ENCODE results near the gene RTN4. TPM values are rescaled to one million over a fixed set of nuclear protein-coding genes. Genes with fewer than 3 reads are reported as not detected.

RTN4 gene
- total RNA-seq, 2 experiments from 2014 or later, result 77.1 to 79.9 TPM

DNA sequence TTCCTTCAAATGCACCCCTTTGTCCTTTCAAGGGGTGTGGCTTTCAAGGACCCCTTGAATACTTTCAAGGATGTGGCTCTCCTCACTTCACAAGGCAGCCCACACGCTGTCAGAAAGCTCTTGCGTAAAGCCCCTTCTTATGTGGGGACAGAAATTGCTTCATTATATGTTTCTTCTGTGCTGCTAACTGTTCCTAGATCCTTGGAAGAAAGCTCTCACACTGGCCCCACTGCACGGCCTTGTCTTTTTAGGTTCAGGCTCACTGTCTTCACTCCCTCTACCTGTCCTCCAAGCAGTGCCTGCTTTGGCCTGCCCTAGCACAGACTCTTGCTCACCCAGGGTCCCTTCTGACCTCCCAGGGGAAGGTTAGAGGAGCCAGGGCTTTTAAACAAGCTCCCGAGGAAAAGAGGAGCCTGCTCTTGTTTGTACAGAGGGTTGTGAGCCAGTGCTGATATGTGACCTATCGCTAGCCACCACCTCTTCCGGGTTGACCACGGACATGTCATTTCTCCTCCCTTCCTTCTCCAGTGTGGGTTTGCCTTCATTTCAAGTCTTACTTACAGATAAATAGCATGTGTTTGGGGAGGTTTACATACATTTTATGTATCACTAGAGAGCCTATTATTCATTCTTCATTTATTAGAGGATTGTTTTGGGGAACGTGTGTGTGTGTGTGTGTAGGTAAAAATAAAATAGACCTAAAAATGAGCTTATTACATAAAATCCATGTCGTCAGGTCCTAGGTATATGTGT is 94.7 kb downstream of the RTN4 start:
- Mint-ChIP-seq H3K9me3 (no peaks in the 10 kb centered on the region), H3K36me3 (ENCODE audit: low read depth) (no peaks in the 10 kb centered on the region), H3K27me3 (no peaks in the 10 kb centered on the region), H3K4me3 (no peak overlapping the region), H3K4me1 (peaks cover 6% of the 10 kb centered on the region), H3K27ac (no peak overlapping the region)
- ChIA-PET CTCF (interaction anchor here (1.1 to 1.2 kb wide), 2 partner anchors 23 to 31 kb away, joined by 3 to 4 read pairs; no protein-coding TSS in a partner anchor), POLR2A (no interaction called here)
- DNase-seq, result no peak

DNA sequence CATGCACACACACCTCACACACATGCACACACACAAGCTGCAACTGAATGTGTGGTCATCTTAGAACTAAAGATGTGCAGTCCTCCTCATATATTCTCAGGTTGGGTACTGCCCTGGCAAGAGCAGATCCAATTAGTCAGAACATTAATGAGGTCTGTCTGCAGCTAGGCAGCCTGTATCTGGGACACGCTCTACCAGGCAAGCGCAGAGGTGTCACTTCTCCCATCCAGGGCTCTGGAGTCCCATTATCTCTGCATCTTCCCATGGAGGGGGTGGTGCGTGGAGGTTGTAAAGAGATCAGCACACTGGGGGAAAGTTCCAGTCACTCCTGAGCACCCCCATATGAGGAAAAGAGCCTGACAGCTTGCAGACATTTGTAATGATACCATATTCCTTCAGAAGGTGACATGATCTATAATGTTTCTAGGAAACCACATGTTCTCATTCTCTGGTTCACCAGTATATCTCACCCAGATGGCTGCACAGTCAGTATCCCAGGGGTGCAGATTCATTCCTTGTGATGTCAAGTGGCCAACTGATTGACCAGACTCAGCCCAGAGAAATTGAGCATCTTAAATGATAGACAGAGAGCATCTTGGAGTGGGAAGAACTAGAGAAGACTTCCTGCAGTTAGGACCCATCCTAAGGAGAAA is 95.4 kb downstream of the RTN4 start:
- DNase-seq, result no peak
- Mint-ChIP-seq H3K4me1 (peaks cover 6% of the 10 kb centered on the region), H3K27me3 (no peaks in the 10 kb centered on the region), H3K4me3 (no peak overlapping the region), H3K36me3 (ENCODE audit: low read depth) (no peaks in the 10 kb centered on the region), H3K27ac (no peak overlapping the region), H3K9me3 (no peaks in the 10 kb centered on the region)
- POLR2A ChIA-PET, result no interaction called here
- CTCF ChIA-PET, result no interaction called here

DNA sequence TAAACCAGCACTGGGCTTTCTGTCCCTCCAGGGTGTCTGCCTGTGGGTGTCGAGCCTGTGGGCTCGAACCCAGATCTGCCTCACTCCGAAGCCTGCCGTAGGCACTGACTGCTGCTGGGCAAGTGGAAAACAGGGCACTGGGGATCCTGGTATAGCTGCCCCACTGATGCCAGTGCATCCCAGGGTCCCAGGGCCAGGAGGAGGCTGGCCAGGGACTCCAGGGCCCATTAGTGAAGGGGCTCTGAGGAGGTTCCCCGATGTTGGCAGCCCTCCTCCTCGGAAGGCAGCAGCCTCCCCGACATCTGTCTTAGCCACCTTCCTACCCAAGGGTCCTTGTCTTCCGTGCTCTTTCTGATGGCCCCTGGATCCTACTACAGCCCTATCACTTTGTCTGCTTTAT is 96.1 kb downstream of the RTN4 start:
- DNase-seq, result no peak
- CTCF ChIA-PET, result no interaction called here
- H3K9me3 Mint-ChIP-seq, result no peaks in the 10 kb centered on the region

DNA sequence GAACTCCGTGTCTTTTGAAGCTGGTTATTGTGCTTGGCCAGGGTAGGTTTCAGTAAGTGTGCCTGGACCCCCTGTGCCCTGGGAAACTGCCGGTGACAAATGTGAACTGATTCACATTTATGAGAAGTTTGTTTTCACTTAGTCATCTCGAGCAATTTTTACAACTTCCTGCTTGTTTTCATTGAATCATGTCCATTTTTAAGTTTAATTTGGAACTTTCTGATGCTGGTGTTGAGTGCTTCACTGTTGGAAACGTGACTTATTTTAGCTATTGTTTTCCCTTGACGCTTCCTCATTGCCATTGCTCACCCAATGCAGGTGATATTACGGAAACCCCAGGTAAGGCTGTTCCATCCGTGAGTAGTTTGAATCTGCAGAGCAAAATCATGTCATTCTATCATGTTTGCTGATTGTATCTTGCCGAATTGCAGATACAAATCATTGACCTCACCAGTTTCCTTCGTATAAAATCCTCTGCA is 97.2 kb downstream of the RTN4 start:
- no peaks in the 10 kb centered on the region for H3K36me3 Mint-ChIP-seq (ENCODE audit: low read depth)
- H3K27me3 Mint-ChIP-seq, result no peaks in the 10 kb centered on the region
- no peak overlapping the region for H3K4me3 Mint-ChIP-seq
- H3K4me1 Mint-ChIP-seq, result peaks cover 6% of the 10 kb centered on the region
- CTCF ChIA-PET, result interaction anchor here (1.2 kb wide), 1 partner anchor 14 kb away, joined by 5 read pairs; no protein-coding TSS in a partner anchor
- no peak for DNase-seq
- H3K27ac Mint-ChIP-seq, result no peak overlapping the region
- POLR2A ChIA-PET, result no interaction called here
- no peaks in the 10 kb centered on the region for H3K9me3 Mint-ChIP-seq

More for the DNA sequence above, 96.1 kb downstream of the RTN4 start:
- Mint-ChIP-seq H3K27ac (no peak overlapping the region), H3K36me3 (ENCODE audit: low read depth) (no peaks in the 10 kb centered on the region), H3K27me3 (no peaks in the 10 kb centered on the region), H3K4me1 (peaks cover 6% of the 10 kb centered on the region), H3K4me3 (no peak overlapping the region)
- POLR2A ChIA-PET, result no interaction called here

DNA sequence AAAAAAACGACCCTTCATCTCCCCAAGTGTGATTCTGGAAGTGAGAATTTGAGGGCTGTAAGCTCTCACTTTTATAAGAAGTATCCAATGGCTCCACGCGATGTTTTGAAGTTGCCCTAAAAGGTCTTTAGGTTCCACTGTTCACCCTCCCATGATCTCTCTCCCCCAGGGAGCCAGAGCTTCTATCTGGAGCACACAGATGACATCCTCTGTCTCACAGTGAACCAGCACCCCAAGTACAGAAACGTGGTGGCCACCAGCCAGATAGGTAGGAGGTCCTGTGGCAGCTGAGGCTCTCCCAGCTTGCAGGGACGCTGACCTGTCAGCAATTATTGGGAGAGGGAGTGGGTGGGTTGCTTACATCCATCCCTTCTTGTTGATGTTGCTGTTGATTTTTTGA is 97.8 kb downstream of the RTN4 start:
- Mint-ChIP-seq H3K27me3 (no peaks in the 10 kb centered on the region), H3K9me3 (no peaks in the 10 kb centered on the region), H3K36me3 (ENCODE audit: low read depth) (no peaks in the 10 kb centered on the region), H3K27ac (no peak overlapping the region), H3K4me3 (no peak overlapping the region), H3K4me1 (peaks cover 6% of the 10 kb centered on the region)
- CTCF ChIA-PET, result interaction anchor here (1.0 to 1.2 kb wide), 2 partner anchors 8 to 15 kb away, joined by 3 to 5 read pairs; no protein-coding TSS in a partner anchor
- POLR2A ChIA-PET, result no interaction called here
- no peak for DNase-seq

DNA sequence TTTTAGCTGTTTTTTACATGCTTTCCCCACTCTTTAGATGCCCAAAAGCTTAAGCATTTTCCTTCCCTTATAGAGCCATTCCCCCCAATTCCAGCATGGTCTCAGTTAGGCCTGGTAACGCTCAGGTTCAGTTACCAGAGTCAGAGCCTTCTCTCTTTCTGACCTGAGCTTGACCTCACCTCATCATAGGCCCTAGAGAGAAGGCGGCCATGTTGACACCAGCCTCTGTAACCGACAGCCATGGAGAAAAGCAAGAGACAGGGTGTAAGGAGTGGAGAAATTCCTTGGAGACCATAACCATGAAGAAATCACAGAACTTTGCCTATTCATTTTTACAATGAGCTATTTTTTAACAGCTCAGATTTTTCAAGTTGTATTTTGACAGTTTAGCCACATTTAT is 99.4 kb downstream of the RTN4 start:
- H3K4me3 Mint-ChIP-seq, result no peak overlapping the region
- H3K4me1 Mint-ChIP-seq, result peaks cover 5% of the 10 kb centered on the region
- CTCF ChIA-PET, result interaction anchor here (0.5 to 1.1 kb wide), 2 partner anchors 10 to 43 kb away, joined by 3 to 4 read pairs; no protein-coding TSS in a partner anchor
- POLR2A ChIA-PET, result no interaction called here
- no peak overlapping the region for H3K27ac Mint-ChIP-seq
- H3K9me3 Mint-ChIP-seq, result no peaks in the 10 kb centered on the region
- no peaks in the 10 kb centered on the region for H3K36me3 Mint-ChIP-seq (ENCODE audit: low read depth)
- H3K27me3 Mint-ChIP-seq, result no peaks in the 10 kb centered on the region
- DNase-seq, result no peak

DNA sequence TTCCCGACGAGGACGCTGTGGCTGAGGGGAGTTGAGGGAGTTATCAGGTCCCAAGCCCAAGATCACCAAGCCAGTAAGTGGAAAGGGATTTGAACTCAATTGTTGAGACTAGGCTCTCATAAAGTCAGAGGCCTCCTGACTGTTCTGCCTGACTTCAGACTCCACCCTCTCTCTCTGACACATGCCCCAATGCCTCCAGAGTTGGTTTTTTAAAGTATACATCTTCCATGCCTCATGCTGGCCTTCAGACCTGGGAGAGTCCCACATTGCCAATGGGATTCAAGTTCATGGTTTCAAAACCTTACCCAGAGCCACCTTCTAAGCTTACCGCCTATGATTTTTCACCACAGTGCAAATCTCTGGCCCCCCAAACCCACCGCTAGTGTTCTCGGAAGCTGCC is 100.8 kb downstream of the RTN4 start:
- no peak overlapping the region for H3K27ac Mint-ChIP-seq

DNA sequence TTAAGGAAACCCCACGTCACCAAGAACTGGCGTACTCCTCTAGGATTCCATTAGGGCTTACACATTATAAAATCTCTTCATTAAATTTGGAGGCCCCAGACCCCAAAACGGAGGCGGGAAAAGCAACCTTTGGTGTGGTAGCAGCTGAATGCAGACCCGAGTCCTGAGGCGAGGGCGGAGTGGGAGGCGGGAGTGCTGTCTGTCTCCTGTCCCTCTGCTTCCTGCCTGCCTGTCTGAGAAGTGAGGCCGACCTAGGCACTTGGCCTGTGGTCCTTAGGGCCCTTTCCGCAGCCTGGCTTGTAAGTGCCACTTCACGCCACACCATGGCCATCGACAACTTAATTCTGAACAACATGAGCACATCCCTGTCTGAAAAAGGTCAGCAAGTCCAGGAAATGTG is 102.1 kb downstream of the RTN4 start:
- ChIA-PET CTCF (interaction anchor here (1.0 kb wide), 1 partner anchor 12 kb away, joined by 3 read pairs; no protein-coding TSS in a partner anchor), POLR2A (no interaction called here)
- Mint-ChIP-seq H3K36me3 (ENCODE audit: low read depth) (peaks cover 2% of the 10 kb centered on the region), H3K27me3 (no peaks in the 10 kb centered on the region), H3K9me3 (peaks cover 4% of the 10 kb centered on the region), H3K4me1 (peaks cover 3% of the 10 kb centered on the region), H3K27ac (no peak overlapping the region), H3K4me3 (no peak overlapping the region)
- DNase-seq, result no peak

More for the DNA sequence above, 100.8 kb downstream of the RTN4 start:
- Mint-ChIP-seq H3K36me3 (ENCODE audit: low read depth) (peaks cover 2% of the 10 kb centered on the region), H3K4me1 (peaks cover 3% of the 10 kb centered on the region), H3K27me3 (no peaks in the 10 kb centered on the region), H3K9me3 (peaks cover 4% of the 10 kb centered on the region), H3K4me3 (no peak overlapping the region)
- POLR2A ChIA-PET, result no interaction called here
- DNase-seq, result no peak
- CTCF ChIA-PET, result no interaction called here

DNA sequence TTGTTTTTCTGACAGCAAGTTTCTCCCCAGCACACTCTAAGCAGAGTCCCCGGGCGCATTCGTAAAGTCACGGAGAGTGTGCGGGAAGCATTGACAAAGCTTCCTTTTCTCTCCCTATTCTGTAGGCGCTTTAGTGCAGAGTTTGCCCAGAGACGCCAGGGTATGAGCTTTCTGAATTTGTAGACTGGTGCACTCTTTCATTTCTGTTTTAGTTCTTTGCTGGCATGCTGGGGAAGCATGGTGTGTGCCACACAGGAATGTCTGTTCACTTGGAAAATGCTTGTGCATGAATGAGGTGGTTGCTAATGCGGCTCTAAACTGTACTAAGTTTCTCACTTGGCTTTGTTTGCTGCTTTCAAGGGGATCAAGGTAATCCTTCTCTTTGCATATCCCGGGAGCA is 102.6 kb downstream of the RTN4 start:
- CTCF ChIA-PET, result interaction anchor here (1.0 to 1.8 kb wide), 2 partner anchors 12 to 21 kb away, joined by 3 to 4 read pairs; no protein-coding TSS in a partner anchor
- POLR2A ChIA-PET, result no interaction called here

DNA sequence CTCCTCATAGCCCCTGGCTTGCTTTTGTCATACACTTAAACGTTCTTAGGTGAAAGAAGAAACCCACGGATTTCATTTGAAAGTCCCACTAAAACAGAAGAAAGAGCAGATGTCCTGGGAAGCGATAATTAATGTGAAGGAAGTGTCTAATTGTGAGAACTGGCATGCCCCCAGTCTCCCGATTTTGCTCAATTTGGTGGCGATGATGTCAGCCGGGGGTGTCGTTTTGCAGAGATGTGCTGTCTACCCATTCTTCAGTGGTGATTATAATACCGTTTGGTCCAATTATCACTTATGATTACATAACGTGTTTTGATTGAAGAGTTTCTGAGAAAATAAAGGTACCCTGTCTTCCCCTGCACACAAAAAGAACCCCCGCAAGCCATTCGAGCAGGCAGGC is 103.1 kb downstream of the RTN4 start:
- CTCF ChIA-PET, result interaction anchor here (1.0 to 1.8 kb wide), 2 partner anchors 13 to 22 kb away, joined by 3 to 4 read pairs; no protein-coding TSS in a partner anchor

More for the DNA sequence above, 102.6 kb downstream of the RTN4 start:
- Mint-ChIP-seq H3K27me3 (no peaks in the 10 kb centered on the region), H3K9me3 (peaks cover 4% of the 10 kb centered on the region), H3K4me1 (peaks cover 3% of the 10 kb centered on the region), H3K4me3 (no peak overlapping the region), H3K36me3 (ENCODE audit: low read depth) (peaks cover 2% of the 10 kb centered on the region), H3K27ac (no peak overlapping the region)
- no peak for DNase-seq

DNA sequence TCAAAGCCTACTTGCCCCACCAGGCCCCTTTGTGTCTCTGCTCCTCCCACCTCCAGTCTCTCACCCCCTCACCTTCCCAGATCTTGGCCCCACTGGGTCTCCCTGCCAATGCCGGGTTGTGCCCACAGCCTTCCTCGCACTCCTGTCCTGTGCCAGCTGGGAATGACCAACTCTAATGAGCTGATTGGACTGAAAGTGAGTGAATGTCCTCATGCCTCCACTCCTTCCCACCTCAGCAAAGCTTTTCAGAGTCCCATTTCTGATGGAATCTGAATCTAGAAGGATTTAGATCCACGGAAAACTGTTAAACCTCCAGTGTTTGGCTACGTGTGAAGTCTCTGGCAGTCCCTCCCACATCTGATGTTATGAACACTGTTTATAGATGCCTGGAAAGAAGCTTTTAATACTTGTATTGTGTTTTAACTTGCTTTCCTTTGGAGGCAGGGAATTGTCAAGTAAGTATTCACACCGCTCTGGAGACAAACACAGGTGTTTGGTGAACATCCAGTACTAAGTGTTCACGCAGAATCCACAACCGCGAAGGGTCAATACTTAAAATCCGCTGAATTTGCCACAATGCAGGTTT is 103.9 kb downstream of the RTN4 start:
- POLR2A ChIA-PET, result no interaction called here
- H3K9me3 Mint-ChIP-seq, result peaks cover 4% of the 10 kb centered on the region
- H3K27me3 Mint-ChIP-seq, result no peaks in the 10 kb centered on the region
- peaks cover 3% of the 10 kb centered on the region for H3K4me1 Mint-ChIP-seq
- peaks cover 2% of the 10 kb centered on the region for H3K36me3 Mint-ChIP-seq (ENCODE audit: low read depth)
- DNase-seq, result no peak
- no peak overlapping the region for H3K27ac Mint-ChIP-seq
- no peak overlapping the region for H3K4me3 Mint-ChIP-seq
- CTCF ChIA-PET, result interaction anchor here (0.6 to 1.8 kb wide), 3 partner anchors 23 to 933 kb away, joined by 3 to 4 read pairs (median 3); no protein-coding TSS in a partner anchor

More for the DNA sequence above, 103.1 kb downstream of the RTN4 start:
- DNase-seq, result no peak
- Mint-ChIP-seq H3K9me3 (peaks cover 4% of the 10 kb centered on the region), H3K27ac (no peak overlapping the region), H3K36me3 (ENCODE audit: low read depth) (peaks cover 2% of the 10 kb centered on the region), H3K4me3 (no peak overlapping the region), H3K4me1 (peaks cover 3% of the 10 kb centered on the region), H3K27me3 (no peaks in the 10 kb centered on the region)
- POLR2A ChIA-PET, result no interaction called here

DNA sequence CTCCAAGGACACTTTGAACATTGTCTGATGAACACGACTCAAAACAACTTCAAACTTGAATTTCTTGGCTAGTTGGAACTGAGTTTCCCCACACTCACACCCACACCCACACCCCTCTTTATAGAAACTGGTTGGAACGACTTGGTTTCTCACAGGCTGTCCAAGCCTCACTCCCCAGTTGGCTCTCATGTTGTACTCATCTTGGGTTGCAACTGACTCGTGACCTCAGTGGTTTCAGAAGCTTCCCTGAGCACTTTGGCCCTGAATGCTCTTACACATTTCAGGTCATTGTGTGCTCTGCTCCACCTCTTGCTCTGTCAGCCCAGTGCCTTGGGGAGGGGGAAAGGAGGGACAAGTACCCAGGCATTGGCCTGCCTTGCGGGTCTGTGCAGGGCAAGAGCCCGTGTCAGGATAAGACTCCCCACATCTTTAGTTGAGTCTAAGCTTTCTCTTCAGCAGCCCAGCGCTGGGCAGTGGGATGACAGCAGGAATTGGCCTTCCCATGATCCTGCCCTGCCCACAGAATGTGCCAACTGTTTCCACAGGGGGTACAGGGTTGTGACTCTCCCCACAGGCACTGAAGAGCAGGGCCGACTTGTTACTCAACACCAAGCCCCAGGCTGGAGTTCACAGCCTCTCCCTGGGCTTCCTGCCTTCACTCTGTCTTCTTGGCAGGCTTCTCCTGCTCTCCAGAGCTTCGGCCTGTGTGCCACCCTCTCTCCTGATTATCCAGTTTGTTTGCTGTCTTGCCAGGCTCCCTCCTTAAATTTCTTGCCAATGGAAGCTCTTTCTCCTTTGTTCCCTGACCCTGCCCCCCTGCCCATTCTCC is 104.6 kb downstream of the RTN4 start:
- no peaks in the 10 kb centered on the region for H3K27me3 Mint-ChIP-seq
- H3K27ac Mint-ChIP-seq, result no peak overlapping the region
- ChIA-PET POLR2A (no interaction called here), CTCF (interaction anchor here (1.8 kb wide), 1 partner anchor 23 kb away, joined by 4 read pairs; no protein-coding TSS in a partner anchor)
- no peak for DNase-seq
- peaks cover 4% of the 10 kb centered on the region for H3K9me3 Mint-ChIP-seq
- H3K4me1 Mint-ChIP-seq, result peaks cover 3% of the 10 kb centered on the region
- H3K36me3 Mint-ChIP-seq (ENCODE audit: low read depth), result peaks cover 2% of the 10 kb centered on the region
- no peak overlapping the region for H3K4me3 Mint-ChIP-seq

Measured in activated CD4-positive, alpha-beta T cell treated with anti-CD3 and anti-CD28 coated beads, Interleukin-2, amount 10 ng/mL, durations not matched to agents 7 days and 5 days (primary cell).